GM18511 (cell line): ENCODE data around the gene SMPD4.
"Not testable (repeated sequence)": the region's sequence is repeated elsewhere in the genome, so short reads cannot be mapped to it uniquely, and the experiment has no call there.

Source experiments
- ATAC-seq: cut with Tn5 transposase; IDR thresholded peaks from one replicate; pipeline ENCODE4 v1.9.1; 2021; ENCODE audit warnings: mild to moderate bottlenecking, moderate library complexity; ENCODE audit not compliant: unreplicated experiment

Gene SMPD4

GRCh38 chr2:130187268-130187667 lies 5.9 kb upstream of the SMPD4 start:
- ATAC-seq: no peak

GRCh38 chr2:130186391-130186790 lies 5.0 kb upstream of the SMPD4 start:
- ATAC-seq: no peak

GRCh38 chr2:130185896-130186295 lies 4.5 kb upstream of the SMPD4 start:
- no peak for ATAC-seq

- no peak for ATAC-seq
These were observed 4.0 kb upstream of the SMPD4 start for GRCh38 chr2:130185436-130185835.

- ATAC-seq: no peak
These were observed 2.3 kb upstream of the SMPD4 start for GRCh38 chr2:130183512-130184373.

- not testable (repeated sequence) for ATAC-seq
These were observed 1.6 kb upstream of the SMPD4 start for GRCh38 chr2:130182826-130183511.

- peak; percentile 83 for ATAC-seq
These were observed 679 bp upstream of the SMPD4 start, which contains the start of gene MZT2B for GRCh38 chr2:130181880-130182682. Gene MZT2B (plus strand): TSS chr2:130182262. CDS start chr2:130182283, 21 bp downstream.

- not testable (repeated sequence) for ATAC-seq
These were observed 738 bp downstream of the SMPD4 start for GRCh38 chr2:130180404-130181324.

GRCh38 chr2:130174866-130175265 lies 6.5 kb downstream of the SMPD4 start:
- ATAC-seq: peak; percentile 64

- no peak for ATAC-seq
These were observed 11.5 kb downstream of the SMPD4 start for GRCh38 chr2:130169896-130170295.

GRCh38 chr2:130169163-130169562 lies 12.2 kb downstream of the SMPD4 start:
- ATAC-seq: not testable (repeated sequence)

GRCh38 chr2:130166611-130167010 lies 14.8 kb downstream of the SMPD4 start:
- ATAC-seq: not testable (repeated sequence)

GRCh38 chr2:130165293-130166016 lies 15.9 kb downstream of the SMPD4 start:
- ATAC-seq: no peak

GRCh38 chr2:130162968-130163367 lies 18.4 kb downstream of the SMPD4 start:
- ATAC-seq: no peak

- ATAC-seq: not testable (repeated sequence)
These were observed 18.9 kb downstream of the SMPD4 start for GRCh38 chr2:130162486-130162885.

- not testable (repeated sequence) for ATAC-seq
These were observed 20.3 kb downstream of the SMPD4 start for GRCh38 chr2:130160838-130161705.

GRCh38 chr2:130160131-130160530 lies 21.3 kb downstream of the SMPD4 start:
- no peak for ATAC-seq

GRCh38 chr2:130159376-130159775 lies 22.0 kb downstream of the SMPD4 start:
- ATAC-seq: not testable (repeated sequence)
